HG03354 (cell line): ENCODE results near the gene ASB13.
A peak's percentile ranks its signal among the peaks of the same experiment; 100 is the strongest.

Experiments used
- ATAC-seq: cut with Tn5 transposase; IDR thresholded peaks from one replicate; pipeline ENCODE4 v1.9.1; 2021; ENCODE audit warnings: mild to moderate bottlenecking; ENCODE audit not compliant: unreplicated experiment, poor library complexity, severe bottlenecking

ASB13 gene, protein sequence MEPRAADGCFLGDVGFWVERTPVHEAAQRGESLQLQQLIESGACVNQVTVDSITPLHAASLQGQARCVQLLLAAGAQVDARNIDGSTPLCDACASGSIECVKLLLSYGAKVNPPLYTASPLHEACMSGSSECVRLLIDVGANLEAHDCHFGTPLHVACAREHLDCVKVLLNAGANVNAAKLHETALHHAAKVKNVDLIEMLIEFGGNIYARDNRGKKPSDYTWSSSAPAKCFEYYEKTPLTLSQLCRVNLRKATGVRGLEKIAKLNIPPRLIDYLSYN

DNA sequence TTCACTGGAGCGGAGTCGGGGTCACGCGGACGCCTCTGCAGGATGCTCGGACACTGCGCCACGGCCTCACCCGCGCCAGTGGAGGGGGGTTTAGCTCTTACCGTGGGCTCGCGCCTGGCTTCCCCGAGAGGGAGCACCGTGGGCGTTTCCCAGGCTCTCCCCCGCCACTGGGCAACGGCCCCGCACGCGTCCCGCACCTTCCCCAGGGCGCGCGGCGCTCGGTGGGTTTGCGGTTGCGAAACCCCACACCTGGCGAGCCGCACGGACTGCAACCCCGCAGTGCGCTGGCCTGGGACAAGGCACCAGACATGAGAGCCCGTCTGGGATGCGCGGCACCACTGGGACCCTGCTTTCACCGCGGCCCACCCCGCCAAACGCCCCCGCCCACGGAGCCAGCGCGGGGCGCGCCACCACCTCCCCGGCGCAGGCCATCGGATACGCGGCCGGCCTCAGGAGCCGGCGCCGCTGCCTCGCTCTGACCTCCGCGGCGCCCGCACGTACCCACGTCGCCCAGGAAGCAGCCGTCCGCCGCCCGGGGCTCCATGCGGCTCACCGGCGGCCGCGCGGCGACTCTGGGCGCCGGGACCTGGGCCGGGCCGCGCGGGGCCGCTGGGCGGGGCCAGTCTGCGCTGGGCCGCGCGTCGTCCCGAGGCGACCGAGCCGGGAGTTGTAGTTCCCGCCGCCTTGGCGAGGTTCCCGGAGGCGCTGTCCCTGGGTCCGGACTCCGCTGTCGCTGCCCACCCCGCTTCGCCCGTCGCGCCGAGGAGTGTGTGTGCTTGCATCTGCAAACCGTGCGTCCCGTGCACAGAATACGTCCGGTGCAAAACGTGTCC is at the start of gene ASB13:
ASB13 (minus strand) TSS at position 588 of the 833 bp plus-strand sequence; CDS start at position 544, 44 bp downstream.
- ATAC-seq = peak; percentile 75

GRCh38 chr10:5711642-5712041 is 45.2 kb upstream of the ASB13 start:
- no peak for ATAC-seq

- ATAC-seq = no peak
These were observed 44.5 kb upstream of the ASB13 start for GRCh38 chr10:5710859-5711258.

GRCh38 chr10:5709865-5710264 is 43.5 kb upstream of the ASB13 start:
- ATAC-seq = no peak

GRCh38 chr10:5708356-5708755 is 42.0 kb upstream of the ASB13 start:
- no peak for ATAC-seq

GRCh38 chr10:5698062-5698461 is 31.7 kb upstream of the ASB13 start:
- no peak for ATAC-seq

GRCh38 chr10:5697342-5697741 is 30.9 kb upstream of the ASB13 start:
- no peak for ATAC-seq

- no peak for ATAC-seq
These were observed 28.2 kb upstream of the ASB13 start for GRCh38 chr10:5694573-5694972.

GRCh38 chr10:5692461-5693358 is 26.3 kb upstream of the ASB13 start:
- ATAC-seq = peak; percentile 88

DNA sequence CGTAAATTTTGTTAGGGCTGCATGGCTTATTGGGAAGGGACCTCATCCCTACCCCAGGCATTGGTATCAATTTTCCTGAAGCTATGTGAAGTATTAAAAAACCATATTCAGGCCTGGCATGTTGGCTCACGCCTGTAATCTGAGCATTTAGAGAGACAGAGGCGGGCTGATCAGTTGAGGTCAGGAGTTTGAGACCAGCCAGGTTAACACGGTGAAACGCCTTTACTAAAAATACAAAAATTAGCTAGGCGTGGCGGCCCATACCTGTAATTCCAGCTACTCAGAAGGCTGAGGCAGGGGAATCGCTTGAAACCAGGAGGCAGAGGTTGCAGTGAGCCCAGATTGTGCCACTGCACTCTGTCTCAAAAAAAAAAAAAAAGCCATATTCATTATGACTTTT is 25.4 kb upstream of the ASB13 start:
- no peak for ATAC-seq

DNA sequence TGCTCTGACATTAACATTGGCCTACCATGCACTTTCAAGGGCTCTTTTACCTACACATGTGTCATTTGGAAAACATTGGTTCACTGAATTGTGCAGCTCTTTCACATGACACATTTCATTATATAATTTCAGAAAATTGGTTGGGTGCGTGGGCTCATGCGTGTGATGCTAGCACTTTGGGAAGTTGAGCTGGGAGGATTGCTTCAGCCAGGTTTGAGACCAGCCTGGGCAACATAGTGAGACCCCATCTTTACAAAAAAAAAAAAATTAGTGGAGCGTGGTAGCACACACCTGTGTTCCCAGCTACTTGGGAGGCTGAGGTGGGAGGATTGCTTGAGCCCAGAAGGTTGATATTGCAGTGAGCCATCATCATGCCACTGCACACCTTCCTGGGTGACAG is 22.2 kb upstream of the ASB13 start:
- no peak for ATAC-seq

DNA sequence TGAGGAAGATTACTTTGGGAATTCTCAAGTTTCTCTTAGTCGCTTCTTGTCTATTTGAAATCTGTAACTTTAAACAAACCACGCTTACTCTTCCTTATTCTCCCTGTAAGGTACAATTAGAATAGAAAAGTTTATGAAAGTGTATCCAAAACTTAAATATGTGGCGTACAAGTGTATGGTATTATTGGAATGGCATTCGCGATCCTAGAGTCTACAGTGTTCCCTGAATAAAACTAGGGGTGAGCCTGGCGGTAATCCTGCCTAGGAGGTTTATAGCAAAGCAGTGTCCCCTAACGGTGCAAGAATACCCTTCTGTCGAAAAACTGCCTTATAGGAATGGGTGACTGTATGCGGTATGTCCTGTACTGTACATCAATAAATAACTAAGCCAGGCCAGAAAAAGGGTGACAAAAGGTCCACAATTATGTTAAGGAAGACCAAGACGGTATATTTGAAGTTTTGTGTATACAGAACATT is 19.4 kb upstream of the ASB13 start:
- no peak for ATAC-seq

DNA sequence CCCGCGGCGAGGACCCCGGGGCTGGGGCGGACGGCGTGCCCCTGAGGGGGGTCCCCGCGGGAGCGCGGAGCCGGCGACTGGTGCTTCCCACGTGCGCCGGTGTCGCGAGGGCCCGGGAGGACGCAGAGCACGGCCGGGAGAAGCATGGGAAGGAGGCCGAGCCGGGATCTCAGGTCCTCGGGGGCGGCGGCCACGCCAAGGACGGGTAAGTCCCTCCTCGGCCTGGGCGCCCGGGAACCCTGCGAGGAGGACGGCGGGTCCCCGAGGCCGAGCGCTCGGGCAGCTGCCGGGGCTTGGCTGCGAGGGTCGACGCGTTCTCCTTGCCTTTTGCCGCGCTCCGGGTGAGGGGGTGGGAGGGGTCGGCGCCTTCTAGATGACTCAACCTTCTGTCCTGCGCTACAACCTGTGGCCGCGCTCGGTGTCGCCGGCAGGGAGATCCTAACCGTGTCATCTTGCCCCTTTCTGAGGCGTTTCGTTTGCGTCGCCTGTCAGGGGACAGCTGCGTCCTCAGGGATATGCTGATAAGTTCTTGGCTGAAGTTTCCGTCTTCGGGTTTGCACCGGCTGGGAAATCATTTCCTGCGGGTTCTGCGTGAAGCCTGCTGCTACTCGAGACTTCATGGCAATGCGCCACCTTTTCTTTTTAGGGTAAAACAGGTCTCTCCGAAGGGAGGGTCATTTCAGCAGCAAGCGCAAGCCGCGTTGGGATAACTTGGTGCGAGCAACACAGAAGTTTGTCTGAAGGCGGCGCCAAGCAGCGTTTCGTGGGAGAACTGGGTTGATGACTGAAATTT is 18.8 kb upstream of the ASB13 start:
- peak; percentile 64 for ATAC-seq

DNA sequence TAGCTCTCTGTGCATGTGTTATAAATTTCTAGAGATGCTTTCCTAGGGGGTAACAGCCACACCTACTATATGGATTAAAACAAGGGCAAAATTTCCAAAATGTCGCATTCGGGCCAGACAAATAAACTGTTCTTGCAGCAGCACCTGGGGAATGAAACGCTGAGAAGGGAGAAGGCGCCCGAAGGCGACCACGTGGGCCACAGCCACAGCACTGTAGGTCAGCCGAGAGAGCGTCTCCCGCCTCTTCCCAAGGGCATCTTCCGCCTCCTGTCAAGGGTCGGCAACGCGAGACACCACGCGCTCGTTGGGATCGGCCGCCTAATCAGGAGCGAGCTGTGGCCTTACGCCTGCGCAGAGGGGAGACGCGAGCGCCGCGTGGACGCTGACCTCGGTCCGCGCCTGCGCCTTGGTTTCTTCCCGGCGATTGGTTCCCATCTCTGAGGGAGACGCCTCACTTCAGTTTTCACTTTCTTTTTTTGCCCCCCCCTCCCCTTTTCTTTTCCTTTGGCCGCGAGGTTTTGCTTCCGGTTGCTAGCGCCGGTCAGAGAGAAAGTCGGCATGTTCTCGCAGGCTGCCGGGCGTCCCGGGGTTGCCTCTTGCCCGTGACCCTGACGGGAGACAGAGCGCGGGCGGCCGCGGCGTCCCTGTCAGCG is 18.0 kb upstream of the ASB13 start, which contains the start of gene TASOR2:
TASOR2 (plus strand) TSS at position 521 of the 653 bp plus-strand sequence. CDS start 35,805 bp downstream, outside the sequence.
- ATAC-seq = peak; percentile 79

DNA sequence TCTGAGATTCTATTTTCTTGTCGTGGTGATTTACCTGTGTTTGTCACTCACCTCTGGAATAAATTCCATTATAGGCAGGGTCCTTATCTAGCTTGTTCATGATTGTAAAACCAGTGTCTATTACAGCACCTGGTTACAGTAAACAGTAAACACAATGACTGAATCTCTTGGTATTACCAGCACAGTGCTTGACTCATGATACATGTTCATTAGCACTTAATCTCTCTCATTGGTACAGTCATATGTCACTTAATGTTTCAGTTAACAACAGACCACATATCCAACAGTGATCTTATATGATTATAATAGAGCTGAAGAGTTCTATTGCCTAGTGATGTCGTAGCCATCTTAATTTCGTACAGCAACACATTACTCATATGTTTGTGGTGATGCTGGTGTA is 16.7 kb upstream of the ASB13 start:
- ATAC-seq = no peak

DNA sequence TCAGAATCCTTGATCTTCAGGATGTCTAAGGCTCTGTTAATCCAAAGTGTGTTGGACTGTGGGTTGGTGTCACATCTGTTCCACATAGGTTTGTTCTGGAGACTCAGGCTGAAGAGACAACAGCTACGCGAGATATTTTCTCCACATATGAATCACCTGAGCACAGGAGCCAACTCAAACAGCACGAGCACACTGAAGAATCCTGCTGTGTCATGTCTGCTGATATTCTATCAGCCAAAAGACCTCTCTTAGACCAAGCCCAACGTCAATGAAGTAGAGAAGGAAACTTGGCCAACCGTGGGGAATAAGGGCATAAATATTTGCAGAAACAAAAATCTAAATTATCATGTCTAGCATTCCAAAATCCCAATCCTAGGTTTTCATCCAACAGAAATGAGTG is 15.5 kb upstream of the ASB13 start:
- no peak for ATAC-seq

DNA sequence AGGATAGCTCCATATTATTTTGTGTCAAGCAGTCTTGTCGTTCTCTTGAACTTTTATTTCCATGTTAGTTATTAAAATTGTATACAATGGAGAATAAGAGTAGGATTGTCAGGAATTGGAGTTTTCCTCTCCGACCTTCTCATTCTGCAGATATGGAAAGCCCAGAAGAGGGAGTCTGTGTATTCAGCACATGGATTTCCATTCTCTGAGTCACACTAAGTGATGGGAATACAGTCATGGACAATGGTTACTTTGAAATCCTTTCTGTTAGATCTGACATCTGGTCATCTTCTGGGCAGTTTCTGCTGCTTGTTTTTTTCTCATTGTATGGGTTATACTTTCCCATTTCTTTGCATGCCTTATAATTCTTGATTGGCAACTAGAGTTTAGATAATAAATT is 13.2 kb upstream of the ASB13 start:
- ATAC-seq = no peak

- no peak for ATAC-seq
These were observed 12.6 kb upstream of the ASB13 start for GRCh38 chr10:5679037-5679435.
